Gastroesophageal sphincter (tissue), 4 donors: Measurements from ENCODE around the gene KCNG1. TPM values are rescaled to one million over a fixed set of nuclear protein-coding genes. Genes with fewer than 3 reads are reported as not detected.

ENCODE experiments used
- ATAC-seq: fragments of 150-250 bp; one replicate; pipeline ENCODE4 v1.9.1; 2016; ENCODE audit warnings: mild to moderate bottlenecking, moderate library complexity
- H3K27ac ChIP-seq, 4 donors: fragments of 200-600 bp; sonication (generic) in 3 of 4; 1 replicate in 3 of 4; 2 replicates in 1 of 4; pipeline ENCODE4 v1.5.1; 2016 to 2019
- H3K27me3 ChIP-seq: fragments of 200-600 bp; sonication (generic); one replicate; pipeline ENCODE4 v1.5.1; 2019
- H3K36me3 ChIP-seq, 2 donors: fragments of 200-600 bp; sonication (generic); one replicate each; pipeline ENCODE4 v1.5.1; 2019; ENCODE audit warnings: control low read depth in 1 of 2
- H3K4me1 ChIP-seq, 3 donors: fragments of 200-600 bp; sonication (generic); 1 replicate in 2 of 3; 2 replicates in 1 of 3; pipeline ENCODE4 v1.5.1; 2016 to 2019; ENCODE audit warnings: control low read depth in 2 of 3
- H3K4me3 ChIP-seq, 2 donors: fragments of 200-600 bp; sonication (generic); one replicate each; pipeline ENCODE4 v1.5.1; 2019; ENCODE audit warnings: mild to moderate bottlenecking in 1 of 2, moderate library complexity in 1 of 2
- H3K9me3 ChIP-seq, 3 donors: fragments of 200-600 bp; sonication (generic); one replicate each; pipeline ENCODE4 v1.5.1; 2017 to 2019; ENCODE audit warnings: control low read depth in 2 of 3
- EP300 ChIP-seq: sonication (generic); formaldehyde crosslinking; IDR thresholded peaks from one replicate; pipeline ENCODE4 v1.6.1; 2017; ENCODE audit warnings: antibody characterized with exemption, mild to moderate bottlenecking
- POLR2A ChIP-seq, 2 donors: fragments of 450-650 bp; IDR thresholded peaks; one replicate each; pipeline ENCODE4 v1.6.1; 2017; ENCODE audit warnings: antibody characterized with exemption in 2 of 2, mild to moderate bottlenecking in 2 of 2, moderate library complexity in 1 of 2
- POLR2AphosphoS5 ChIP-seq: sonication (generic); formaldehyde crosslinking; IDR thresholded peaks from one replicate; pipeline ENCODE4 v1.6.1; 2017; ENCODE audit warnings: antibody characterized with exemption
- WGBS, 2 donors: methylation state at CpG; one replicate each; pipeline ENCODE4 v1.1.5; 2018; ENCODE audit warnings: low coverage in 1 of 2; 5-methylcytosine and 5-hydroxymethylcytosine counted together
- total RNA-seq, 4 donors: library from RNA; depleted of rRNA; stranded (reverse); fragments of >200 nt; gene quantifications; one replicate each; pipeline ENCODE4 v1.1.0, GENCODE V29; 2016
- TF ChIP-seq, protein P1 (sequence below), 4 experiments: fragments of 200-600 bp in 2 of 4; fragments of 450-650 bp in 2 of 4; sonication (generic) in 1 of 4; IDR thresholded peaks; one replicate each; pipeline ENCODE4 v1.5.1; 2017 to 2019; ENCODE audit warnings: antibody characterized with exemption in 4 of 4, mild to moderate bottlenecking in 2 of 4, moderate library complexity in 2 of 4

Gene KCNG1, protein sequence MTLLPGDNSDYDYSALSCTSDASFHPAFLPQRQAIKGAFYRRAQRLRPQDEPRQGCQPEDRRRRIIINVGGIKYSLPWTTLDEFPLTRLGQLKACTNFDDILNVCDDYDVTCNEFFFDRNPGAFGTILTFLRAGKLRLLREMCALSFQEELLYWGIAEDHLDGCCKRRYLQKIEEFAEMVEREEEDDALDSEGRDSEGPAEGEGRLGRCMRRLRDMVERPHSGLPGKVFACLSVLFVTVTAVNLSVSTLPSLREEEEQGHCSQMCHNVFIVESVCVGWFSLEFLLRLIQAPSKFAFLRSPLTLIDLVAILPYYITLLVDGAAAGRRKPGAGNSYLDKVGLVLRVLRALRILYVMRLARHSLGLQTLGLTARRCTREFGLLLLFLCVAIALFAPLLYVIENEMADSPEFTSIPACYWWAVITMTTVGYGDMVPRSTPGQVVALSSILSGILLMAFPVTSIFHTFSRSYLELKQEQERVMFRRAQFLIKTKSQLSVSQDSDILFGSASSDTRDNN
- under 1 TPM in 3 of 4 donors, not detected in 1; 0.35 to 0.46 (median 0.40) TPM for total RNA-seq

DNA sequence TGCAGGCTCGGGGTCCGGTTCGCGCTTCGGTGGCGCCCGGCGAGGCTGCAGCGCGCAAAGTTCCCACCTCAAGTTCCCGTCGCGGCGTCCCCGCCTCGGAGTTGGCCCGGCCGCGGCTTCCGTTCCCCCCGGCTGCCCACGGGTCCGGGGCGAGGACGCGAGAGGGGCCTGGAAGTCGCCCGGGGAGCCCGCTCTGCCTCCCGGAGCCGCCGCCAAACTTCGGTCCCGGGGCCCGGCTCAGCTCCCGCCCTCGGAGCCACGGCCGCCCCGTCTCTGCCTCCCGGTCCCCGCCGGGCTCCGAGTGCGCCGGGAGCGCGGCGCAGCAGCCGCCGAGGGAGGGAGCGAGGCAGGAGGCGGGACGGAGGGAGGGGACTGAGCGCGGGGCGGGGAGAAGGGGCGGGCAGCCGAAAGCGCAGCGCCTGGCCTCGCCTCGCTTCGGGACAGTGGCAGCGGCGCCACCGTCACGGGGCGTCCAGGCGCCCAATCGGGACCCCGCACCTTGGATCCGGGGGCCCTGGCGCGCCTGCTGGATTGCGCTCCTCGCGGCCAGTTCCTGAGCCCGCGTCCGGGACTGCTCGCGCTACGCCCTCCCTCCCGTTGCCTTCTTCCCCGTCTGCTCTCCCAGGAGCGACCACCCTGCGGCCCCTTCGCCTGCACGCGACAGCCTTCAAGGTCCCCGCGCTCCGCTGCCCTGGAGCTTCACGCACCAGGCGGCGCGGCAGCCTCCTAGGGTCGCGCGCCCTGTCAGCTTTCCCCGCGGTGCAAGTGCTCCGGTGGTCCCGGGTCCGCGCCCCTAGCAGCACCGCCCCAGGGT, at the start of gene KCNG1:
KCNG1 (minus strand) TSS at position 305 of the 814 bp plus-strand sequence. CDS start 12,769 bp downstream, outside the sequence.
- H3K9me3 ChIP-seq, result no peaks in the 10 kb centered on the region
- H3K4me3 ChIP-seq, result peak within 1 kb of the TSS; percentile 17 to 51
- no peak within 1 kb of the TSS for H3K27ac ChIP-seq
- H3K4me1 ChIP-seq, result peaks cover 0 to 19% (median 11%) of the 10 kb centered on the region in 3 donors
- peak; percentile 78 for ATAC-seq
- TF ChIP-seq POLR2AphosphoS5 (no peak), POLR2A (IDR thresholded peaks at IDR 0.05) (peak in 1 of 2 donors; percentile 22)
- no peaks in the 10 kb centered on the region for H3K36me3 ChIP-seq
- 0 to 20% methylated on average over 1 to 15 of the region's 108 CpGs for WGBS, 2 donors
- peaks cover 76% of the 10 kb centered on the region for H3K27me3 ChIP-seq

DNA sequence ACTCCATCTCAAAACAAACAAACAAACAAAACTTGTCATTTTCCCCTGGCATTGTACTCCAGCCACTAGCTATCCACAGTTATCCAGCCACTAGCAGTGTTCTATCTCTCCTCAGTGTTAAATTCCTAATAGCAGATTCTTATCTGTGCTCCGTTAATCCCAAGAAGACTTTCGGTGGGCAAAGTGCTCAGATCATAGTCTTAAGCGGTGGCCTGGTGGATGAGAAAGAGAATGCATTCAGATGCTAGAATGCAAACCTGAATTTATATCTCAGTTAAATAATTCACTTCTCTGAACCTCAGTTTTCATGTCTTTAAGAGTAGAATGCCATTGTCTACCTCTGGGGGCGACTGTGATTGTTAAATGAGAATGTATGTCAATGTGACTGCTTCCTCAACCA, 47.7 kb upstream of the KCNG1 start:
- TF ChIP-seq, protein P1, sequence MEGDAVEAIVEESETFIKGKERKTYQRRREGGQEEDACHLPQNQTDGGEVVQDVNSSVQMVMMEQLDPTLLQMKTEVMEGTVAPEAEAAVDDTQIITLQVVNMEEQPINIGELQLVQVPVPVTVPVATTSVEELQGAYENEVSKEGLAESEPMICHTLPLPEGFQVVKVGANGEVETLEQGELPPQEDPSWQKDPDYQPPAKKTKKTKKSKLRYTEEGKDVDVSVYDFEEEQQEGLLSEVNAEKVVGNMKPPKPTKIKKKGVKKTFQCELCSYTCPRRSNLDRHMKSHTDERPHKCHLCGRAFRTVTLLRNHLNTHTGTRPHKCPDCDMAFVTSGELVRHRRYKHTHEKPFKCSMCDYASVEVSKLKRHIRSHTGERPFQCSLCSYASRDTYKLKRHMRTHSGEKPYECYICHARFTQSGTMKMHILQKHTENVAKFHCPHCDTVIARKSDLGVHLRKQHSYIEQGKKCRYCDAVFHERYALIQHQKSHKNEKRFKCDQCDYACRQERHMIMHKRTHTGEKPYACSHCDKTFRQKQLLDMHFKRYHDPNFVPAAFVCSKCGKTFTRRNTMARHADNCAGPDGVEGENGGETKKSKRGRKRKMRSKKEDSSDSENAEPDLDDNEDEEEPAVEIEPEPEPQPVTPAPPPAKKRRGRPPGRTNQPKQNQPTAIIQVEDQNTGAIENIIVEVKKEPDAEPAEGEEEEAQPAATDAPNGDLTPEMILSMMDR (IDR thresholded peaks at IDR 0.05), result no peak
- no peaks in the 10 kb centered on the region for H3K4me1 ChIP-seq
- H3K27ac ChIP-seq, result no peak overlapping the region
- no peaks in the 10 kb centered on the region for H3K36me3 ChIP-seq
- peaks cover 85% of the 10 kb centered on the region for H3K27me3 ChIP-seq
- H3K9me3 ChIP-seq, result peaks cover 0 to 6% (median 0%) of the 10 kb centered on the region in 3 donors
- ATAC-seq, result no peak
- 78 to 87% methylated on average over 4 of the region's 4 CpGs for WGBS, 2 donors
- H3K4me3 ChIP-seq, result no peak overlapping the region

DNA sequence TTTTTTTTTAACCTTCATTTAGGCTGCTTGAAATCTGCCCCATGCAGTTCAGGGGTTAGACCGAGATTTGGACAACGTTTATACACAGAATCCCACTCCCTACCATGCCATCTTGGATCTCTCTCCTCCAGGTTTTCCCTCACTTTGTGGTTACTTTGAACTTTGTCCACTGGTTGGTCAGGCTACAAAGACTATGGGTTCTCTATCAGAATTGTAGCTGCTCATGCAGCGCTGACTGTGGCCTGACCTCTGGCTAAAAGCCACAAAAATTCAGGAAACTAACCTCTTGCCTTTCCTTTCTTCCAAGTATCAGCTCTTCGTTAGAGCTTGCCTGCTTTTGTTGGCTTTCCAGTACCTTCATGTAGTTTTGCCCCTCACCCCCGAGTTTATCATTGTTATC, 44.9 kb upstream of the KCNG1 start:
- Histone ChIP-seq H3K4me1 (no peaks in the 10 kb centered on the region), H3K27ac (no peak overlapping the region), H3K9me3 (no peaks in the 10 kb centered on the region), H3K27me3 (peaks cover 67% of the 10 kb centered on the region), H3K36me3 (no peaks in the 10 kb centered on the region), H3K4me3 (no peak overlapping the region)
- WGBS, 2 donors, result 26 to 43% methylated on average over 3 to 5 of the region's 5 CpGs
- TF ChIP-seq POLR2A (IDR thresholded peaks at IDR 0.05) (no peak), POLR2AphosphoS5 (no peak), EP300 (no peak)
- TF ChIP-seq, protein P1 (IDR thresholded peaks at IDR 0.05), result no peak
- ATAC-seq, result no peak

DNA sequence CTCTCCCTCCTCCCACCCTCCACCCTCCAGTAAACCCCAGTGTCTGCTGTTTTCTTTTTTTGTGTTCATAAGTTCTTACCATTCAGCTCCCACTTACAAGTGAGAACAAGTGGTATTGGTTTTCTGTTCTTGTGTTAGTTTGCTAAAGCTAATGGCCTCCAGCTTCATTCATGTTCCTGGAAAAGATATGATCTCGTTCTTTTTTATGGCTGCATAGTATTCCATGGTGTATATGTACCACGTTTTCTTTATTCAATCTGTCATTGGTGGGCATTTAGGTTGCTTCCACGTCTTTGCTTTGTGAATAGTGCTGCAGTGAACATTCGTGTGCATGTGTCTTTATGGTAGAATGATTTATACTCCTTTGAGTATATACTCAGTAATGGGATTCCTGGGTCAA, 42.7 kb upstream of the KCNG1 start:
- no peaks in the 10 kb centered on the region for H3K36me3 ChIP-seq
- WGBS, 2 donors, result 75 to 84% methylated on average over 4 of the region's 4 CpGs
- no peak for ATAC-seq
- H3K4me1 ChIP-seq, result no peaks in the 10 kb centered on the region
- no peaks in the 10 kb centered on the region for H3K9me3 ChIP-seq
- no peak overlapping the region for H3K27ac ChIP-seq
- TF ChIP-seq POLR2AphosphoS5 (no peak), POLR2A (IDR thresholded peaks at IDR 0.05) (no peak), EP300 (no peak)
- TF ChIP-seq, protein P1 (IDR thresholded peaks at IDR 0.05), result no peak
- H3K4me3 ChIP-seq, result no peak overlapping the region
- H3K27me3 ChIP-seq, result peaks cover 48% of the 10 kb centered on the region

DNA sequence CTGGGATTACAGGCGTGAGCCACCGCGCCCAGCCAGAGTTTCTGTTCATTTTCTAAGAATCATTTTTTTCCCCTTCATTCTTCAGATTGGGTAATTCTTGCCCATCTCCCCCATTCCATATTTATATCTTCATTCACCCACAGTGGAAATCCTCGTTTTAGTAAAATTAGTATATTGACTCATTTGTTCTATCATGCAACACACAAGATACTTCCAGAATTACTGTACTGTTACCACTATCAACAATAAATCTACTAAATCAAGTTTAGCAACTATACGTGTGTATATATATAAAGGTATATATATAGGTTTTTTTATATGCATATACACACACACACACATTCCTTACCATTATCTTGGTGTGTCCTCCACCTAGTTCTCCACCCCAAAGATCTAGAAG, 41.2 kb upstream of the KCNG1 start:
- H3K4me3 ChIP-seq, result no peak overlapping the region
- WGBS, 2 donors, result 20 to 79% methylated on average over 1 to 5 of the region's 5 CpGs
- H3K36me3 ChIP-seq, result no peaks in the 10 kb centered on the region
- H3K4me1 ChIP-seq, result no peaks in the 10 kb centered on the region
- H3K27ac ChIP-seq, result no peak overlapping the region
- no peak for ATAC-seq
- peaks cover 34% of the 10 kb centered on the region for H3K27me3 ChIP-seq
- no peaks in the 10 kb centered on the region for H3K9me3 ChIP-seq
- TF ChIP-seq POLR2A (IDR thresholded peaks at IDR 0.05), result no peak
